HG03442 (cell line): ENCODE data around the gene SIPA1.

Experiments used
- ATAC-seq: cut with Tn5 transposase; IDR thresholded peaks from one replicate; pipeline ENCODE4 v1.9.1; 2021; ENCODE audit warnings: mild to moderate bottlenecking, moderate library complexity; ENCODE audit not compliant: unreplicated experiment

Gene SIPA1

DNA sequence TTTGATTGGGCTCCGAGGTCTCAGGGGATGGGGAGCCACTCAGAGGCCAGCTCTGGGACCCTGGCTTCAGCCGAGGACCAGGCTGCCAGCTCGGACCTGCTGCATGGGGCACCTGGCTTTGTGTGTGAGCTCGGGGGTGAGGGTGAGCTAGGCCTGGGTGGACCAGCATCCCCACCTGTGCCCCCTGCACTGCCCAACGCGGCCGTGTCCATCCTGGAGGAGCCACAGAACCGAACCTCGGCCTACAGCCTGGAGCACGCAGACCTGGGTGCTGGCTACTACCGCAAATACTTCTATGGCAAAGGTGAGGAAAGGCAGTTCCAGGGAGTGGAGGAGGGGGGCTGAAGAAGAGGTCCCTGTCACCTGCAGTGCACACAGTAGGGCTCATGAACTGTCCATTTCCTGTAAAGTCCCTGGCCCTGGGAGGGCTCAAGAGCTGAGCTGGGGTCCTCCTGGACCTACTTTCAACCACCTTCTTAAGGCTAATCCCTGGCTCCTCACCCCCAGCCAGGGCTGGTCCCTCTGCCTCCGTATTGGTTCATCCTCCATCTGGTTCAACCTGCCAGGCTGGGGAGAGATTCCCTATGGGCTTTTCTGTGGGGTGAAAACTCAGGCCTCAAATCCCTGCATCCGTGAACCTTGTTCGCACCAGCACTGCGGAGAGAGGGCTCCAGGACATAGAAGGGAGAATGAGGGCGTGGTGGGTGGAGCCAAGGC, 3.6 kb downstream of the SIPA1 start:
- ATAC-seq = no peak

DNA sequence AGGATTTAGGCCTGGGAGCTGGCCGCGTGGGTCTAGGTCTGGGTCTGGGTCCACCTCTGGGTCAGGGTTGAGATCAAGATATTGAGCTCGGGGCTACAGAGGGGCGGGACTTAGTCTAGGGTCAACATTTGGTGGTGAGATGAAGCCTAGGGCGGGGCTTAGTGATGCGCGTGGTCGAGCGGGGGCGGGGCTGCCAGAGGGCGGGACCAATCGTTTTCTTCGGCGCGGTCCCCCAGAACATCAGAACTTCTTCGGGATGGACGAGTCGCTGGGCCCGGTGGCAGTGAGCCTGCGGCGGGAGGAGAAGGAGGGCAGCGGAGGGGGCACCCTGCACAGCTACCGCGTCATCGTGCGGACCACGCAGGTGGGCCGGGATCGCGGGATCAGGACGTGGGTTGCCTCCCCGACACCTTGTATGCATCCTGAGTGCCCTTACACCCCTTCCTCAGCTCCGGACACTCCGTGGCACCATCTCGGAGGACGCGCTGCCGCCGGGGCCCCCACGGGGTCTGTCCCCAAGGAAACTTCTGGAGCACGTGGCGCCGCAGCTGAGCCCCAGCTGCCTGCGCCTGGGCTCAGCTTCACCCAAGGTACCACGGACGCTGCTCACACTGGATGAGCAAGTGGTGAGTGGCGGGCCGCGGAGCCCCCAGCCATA, 4.2 kb downstream of the SIPA1 start:
- no peak for ATAC-seq

DNA sequence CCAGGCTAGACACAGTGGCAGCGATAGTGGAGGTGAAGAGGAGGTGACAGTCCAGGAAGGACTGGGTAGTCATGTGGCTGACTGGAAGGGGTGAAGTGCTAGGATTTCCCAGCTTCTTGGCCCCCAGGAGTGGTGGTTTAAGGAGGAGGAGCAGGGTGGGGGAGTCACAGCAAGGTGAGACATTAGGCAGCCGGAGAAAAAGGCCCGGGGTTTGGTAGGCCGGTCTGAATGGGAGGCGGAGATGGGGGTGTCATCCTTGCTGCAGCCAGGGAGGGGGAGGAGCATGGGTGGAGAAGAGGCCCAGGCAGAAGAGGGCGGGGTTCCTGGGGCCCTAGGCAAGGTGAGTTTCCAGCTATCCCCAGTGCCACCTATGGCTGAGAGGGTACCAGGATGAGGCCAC, 6.1 kb downstream of the SIPA1 start:
- no peak for ATAC-seq

DNA sequence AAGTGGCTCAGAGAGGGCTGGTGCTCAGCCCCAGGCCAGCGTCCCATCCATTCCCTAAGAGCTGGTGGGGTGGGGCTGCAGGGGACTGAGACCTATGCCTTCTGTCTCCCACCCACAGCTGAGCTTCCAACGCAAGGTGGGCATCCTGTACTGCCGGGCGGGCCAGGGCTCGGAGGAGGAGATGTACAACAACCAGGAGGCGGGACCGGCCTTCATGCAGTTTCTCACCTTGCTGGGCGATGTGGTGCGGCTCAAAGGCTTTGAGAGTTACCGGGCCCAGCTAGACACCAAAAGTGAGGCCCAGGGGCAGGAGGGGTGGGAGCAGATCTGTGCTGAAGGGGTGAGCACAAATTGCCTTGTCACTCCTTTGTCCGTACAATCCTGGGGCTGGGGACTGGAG, 6.9 kb downstream of the SIPA1 start:
- no peak for ATAC-seq

DNA sequence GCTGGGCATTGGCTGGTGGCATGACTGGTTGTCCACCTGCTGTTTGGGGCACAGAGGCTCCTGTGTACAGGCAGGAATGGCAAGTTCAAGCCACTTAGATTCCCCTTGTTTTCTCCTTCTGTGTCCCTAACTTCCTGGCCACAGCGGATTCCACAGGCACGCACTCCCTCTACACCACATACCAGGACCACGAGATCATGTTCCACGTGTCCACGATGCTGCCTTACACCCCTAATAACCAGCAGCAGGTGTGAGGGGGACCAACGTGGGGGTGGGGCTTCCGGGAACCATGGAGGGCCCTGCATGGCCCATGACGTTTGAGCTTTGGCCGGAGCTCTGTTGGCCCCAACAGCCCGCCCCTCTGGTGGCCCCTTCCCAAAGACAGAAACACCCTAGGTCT, 7.8 kb downstream of the SIPA1 start:
- no peak for ATAC-seq

DNA sequence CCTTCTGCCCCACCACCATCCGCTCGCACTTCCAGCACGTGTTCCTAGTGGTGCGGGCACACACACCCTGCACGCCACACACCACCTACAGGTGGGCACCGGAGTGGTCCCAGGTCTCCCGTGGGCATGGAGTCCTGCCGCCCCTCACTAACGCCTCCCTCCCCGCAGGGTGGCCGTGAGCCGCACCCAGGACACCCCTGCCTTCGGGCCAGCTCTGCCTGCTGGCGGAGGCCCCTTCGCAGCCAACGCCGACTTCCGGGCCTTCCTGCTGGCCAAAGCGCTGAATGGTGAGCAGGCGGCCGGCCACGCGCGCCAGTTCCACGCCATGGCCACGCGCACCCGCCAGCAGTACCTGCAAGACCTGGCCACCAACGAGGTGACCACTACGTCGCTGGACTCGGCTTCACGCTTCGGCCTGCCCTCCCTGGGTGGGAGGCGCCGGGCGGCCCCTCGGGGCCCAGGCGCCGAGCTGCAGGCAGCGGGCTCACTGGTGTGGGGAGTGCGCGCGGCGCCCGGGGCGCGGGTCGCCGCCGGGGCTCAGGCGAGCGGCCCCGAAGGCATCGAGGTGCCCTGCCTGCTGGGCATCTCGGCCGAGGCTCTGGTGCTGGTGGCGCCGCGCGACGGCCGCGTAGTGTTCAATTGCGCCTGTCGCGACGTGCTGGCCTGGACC, 8.5 kb downstream of the SIPA1 start:
- no peak for ATAC-seq

DNA sequence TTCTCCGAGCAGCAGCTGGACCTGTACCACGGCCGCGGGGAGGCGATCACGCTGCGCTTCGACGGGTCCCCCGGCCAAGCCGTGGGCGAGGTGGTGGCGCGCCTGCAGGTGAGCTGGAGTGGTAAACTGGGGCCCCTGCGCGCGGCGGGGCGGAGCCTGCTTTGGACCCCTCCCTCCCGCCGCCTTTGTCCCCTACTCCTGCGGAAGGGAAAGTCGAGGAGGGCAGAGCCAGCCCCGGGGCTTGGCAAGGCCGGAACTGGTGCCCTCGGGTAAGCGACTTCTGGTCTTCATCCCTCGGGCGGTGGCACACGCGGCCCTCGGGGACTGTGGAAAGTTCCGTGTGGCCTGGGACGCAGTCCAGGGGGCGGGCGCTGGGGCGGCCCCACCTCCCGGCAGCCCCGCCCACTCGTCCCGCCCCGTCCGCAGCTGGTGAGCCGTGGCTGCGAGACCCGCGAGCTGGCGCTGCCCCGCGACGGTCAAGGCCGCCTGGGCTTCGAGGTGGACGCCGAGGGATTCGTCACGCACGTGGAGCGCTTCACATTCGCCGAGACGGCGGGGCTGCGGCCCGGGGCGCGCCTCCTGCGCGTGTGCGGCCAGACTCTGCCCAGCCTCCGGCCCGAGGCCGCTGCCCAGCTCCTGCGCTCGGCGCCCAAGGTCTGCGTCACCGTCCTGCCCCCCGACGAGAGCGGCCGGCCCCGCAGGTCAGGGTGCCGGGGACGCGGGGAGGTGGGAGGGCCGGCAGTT, 9.2 kb downstream of the SIPA1 start:
- no peak for ATAC-seq

DNA sequence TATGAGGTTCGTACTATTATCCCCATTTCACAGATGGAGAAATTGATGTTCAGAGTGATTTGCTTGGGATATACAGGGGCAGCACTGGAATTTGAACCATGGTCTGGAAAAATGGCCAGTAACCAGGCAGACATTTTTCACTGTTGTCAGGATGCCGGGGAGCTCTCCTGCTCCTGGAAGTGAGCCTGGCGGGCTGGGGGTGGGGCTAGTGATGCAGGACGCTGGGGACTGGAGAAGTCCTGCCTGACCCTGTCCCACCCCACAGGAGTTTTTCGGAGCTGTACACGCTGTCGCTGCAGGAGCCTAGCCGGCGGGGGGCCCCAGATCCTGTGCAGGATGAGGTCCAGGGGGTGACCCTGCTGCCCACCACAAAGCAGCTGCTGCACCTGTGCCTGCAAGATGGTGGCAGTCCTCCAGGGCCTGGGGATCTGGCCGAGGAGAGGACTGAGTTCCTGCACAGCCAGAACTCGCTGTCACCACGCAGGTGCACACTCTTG, 11.1 kb downstream of the SIPA1 start:
- ATAC-seq = no peak

DNA sequence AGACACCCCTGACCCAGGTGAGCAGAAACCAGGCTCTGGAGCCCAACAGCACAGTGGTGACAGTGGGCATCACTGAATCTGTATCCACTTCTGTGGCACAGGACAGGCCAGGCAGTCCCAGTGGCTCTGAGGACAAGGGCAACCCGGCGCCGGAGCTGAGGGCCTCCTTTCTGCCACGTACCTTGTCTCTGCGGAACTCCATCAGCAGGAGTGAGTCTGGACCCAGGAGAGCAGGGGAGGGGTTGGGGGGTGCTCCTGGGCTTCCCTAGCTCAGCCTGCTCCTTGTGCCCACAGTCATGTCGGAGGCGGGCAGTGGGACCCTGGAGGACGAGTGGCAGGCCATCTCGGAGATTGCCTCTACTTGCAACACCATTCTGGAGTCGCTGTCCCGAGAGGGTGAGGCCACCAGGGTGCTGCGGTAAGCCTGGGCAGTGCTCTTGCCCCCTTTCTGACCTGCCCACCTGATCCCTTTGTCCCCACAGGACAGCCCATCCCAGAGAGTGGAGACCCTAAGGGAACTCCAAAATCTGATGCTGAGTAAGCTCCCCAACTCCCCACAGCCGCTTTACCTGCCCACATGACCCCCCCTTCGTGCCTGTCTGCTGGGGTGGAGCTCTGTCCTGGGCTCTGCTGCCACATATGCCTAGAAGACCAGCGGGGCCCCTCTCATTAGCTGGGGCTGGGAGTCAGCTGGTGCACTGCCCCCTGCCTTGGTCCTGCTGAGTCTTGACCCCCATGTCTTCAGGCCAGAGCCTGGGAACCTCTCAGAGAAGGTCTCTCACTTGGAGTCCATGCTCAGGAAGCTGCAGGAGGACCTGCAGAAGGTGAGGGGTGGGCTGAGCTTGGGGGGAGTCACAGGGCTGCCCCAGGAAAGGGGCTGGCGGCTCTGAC, 12.0 kb downstream of the SIPA1 start:
- no peak for ATAC-seq

DNA sequence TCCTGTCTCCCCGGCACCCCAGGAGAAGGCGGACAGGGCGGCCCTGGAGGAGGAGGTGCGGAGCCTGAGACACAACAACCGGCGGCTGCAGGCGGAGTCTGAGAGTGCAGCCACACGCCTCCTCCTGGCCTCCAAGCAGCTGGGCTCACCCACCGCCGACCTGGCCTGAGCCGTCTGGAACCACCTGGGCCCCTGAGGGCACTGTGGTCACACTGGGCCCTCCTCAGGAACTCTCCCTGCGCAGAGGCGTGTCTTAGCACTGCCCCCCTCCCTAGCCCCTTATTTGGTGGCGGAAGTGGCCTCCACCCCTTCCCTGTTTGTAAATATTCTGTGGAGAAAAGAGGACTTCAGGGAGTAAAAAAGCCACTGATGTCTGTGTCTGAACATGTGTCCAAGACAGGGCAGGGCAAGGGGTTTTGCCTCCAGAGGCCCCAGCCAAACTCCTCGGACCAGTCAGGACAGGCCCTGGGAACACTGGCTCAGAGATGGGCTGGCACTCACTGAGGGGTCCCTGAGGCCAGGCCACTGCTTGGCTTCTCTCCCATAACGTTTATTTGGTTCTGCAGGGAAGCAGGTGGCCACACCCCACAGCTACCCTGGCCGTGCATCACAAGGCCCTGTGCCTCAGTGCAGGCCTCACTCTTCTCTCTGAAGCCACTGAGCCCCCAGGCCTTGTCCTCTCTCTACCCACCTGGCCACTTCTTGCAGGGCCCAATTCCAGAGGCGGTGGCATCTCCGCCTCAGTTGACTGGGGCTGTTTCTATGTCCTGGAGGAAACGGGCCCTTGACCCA, 12.8 kb downstream of the SIPA1 start:
- ATAC-seq = no peak

DNA sequence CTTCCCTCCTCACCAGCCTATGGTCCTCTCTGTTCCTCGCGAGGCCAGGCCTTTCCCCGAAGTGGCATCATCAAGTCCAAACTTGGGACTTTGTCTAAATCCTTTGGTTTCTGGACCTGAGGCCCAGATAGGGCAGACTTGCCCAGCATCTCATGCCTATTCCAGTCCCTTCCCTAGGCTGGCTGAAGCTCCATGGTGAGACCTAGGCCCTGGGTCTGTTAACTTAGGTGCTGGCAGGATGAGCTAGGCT, 13.4 kb downstream of the SIPA1 start:
- ATAC-seq = no peak

DNA sequence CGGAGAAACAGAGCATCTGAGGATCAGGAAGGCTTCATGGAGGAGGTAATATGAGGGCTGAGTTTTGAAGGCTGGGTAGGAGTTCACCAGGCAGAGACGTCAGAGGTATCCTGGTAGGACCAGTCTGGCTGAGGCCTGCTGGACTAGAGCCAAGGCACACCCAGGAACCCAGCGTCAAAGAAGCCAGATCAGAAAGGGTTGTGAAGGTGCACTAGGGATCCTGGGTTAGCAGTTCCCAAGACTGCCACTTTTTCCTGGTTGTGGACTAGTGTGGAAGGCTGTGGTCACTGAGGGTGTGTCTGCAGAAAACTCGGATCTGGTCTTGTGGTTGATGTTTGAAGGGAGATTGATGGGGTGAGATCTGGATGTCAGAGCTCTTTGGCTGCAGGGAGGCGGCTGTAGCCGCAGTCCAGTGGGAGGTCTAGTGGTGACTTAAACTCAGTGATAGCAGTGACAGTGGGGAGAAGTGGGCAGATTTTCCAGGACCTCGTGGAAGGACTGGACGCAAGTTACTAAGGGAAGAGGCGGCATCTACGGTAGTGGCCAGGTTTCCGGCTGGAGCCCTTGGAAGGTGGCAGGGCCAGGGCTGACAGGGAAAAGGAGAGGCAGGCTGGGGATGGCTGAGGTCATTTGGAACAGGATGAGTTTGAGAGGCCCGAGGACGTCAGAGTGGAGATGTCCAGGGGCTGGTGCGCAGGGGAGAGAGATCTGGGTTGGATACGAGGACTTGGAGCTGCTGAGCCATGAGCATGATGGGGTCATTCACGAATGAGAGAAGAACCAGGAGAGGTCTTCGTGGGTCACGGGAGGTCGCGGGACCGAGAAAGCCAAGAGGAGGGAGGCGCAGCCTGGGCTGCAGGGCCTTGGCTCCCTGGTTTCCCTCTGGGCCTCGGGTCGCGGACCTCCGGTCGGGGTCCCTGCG, 13.9 kb downstream of the SIPA1 start:
- no peak for ATAC-seq

DNA sequence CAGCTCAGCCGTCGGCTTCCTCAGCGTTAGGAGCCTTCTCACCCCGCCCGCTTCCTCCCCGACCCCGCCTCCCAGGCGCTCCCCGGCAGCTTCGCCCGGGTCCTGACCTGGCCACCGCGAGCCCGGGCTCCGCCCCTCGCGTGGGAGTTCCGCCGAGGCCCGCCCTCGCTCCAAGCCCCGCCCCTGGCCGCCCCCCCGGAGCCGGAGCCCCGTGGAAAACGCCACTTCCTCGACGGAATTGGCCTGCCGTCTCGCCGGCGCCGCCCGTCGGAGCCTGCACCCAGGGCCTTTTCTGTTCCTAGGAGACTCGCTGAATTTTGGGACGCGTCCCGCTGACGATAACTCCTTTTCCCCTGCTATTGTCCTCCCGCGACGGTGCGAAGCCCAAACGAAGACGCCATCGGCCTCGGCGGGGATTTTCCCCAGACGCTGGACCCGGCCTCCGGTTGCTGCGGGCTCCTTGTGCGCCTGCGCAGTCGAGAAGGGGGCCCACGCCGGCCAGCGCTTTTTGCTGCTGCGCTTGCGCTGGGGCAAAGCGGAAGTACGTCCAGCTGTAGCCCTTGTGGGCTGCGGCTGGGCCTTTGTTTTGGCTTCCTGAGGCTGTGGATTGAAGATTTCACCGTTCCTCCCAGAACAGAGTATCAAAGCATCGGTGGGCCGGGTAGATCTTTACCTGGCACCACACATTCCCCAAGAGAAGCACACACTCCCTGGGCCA, 14.8 kb downstream of the SIPA1 start:
- ATAC-seq = peak; percentile 70

DNA sequence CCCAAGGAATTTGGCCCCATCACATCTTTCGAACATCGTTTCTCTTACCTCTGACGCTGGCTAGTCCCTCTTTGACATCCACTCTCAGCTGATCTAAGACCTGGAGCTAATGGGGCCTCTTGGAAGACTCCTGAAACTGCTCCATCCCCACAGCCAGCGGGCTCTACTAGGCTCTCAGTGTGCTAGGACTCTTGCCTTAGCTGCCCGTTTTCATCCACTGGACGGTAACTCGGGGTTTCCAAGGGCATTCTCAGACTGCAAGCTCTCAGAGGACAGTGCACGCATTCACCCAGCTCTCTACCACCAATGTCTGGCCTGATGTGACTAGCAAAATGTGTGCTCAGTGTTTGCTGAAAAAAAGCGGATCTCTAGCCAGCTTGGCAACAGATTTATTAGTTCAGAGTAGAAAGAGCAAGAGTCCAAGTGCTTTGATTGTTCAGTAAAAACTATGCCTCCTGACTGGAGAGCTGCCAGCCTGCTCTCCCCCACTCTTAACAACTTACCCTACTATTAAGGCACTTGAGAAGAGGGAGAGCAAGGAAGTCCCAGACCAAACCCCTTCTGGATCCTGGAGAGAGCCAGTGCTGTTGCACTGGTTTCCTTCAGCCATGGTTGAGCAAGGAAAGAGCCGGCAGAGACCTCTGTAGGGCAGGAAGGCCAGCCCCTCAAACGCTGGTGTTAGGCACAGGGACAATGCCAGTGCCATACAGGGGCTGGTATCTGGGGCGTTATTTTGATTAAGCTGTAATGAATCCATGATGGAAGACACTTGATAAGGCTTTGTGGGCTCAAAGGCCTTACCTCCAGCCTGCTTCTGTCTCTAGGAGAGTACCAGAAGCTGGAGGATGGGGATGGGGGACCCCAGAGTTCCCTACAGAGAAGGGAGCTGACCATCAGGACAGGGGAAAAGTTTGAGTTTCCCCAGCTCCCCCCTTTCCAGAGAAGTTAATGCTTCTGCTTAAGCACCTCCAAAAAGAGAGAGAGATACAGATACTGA, 15.6 kb downstream of the SIPA1 start:
- no peak for ATAC-seq

DNA sequence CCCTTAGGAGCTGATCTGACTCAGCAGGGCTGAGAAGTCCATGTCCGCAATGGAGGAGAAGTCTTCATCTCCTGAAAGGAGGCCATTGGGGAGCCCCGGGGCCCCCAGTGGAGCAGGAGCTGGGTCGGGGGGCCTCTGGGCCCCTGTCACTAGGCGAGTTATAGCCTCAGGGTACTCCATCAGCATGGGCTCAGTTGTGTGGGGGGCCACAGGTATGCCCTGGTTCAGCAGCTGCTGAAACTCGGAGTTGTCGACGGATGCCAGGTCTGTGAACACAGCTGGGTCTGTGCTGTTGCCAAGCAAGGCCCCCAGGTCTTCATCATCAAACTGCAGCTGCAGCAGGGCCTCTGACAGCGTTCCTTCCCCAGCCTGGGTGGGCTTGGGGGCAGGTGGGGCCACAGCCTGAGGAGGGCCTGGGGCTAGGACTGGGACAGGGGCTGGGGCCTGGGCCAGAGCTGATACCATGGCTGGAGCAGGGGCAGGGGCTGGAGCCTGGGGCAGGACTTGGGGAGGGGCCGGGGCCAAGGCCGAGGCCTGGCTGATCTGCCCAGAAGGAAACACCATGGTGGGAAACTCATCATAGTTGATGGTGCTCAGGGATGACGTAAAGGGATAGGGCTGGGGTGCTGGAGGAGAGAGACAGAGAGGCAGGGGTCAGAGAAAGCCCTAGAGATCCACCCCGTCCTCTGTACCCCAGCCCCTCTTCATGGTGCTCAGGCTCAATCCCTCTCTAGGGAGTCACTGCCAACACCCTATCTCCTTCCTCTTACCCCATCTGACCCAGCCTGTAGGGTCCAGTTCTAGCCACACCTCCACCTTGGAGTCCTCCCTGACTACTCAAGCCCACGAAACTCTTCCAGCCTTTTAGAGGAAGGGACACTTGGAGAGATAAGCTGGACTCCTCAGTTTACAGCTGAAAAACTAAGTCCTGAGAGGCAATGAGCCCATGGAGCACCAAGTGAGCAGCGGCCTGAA, 16.8 kb downstream of the SIPA1 start:
- no peak for ATAC-seq
